ENCODE results near the gene SAGE1. TPM values are rescaled to one million over a fixed set of nuclear protein-coding genes. Genes with fewer than 3 reads are reported as not detected.

Gene SAGE1
- total and polyA plus RNA-seq, 2 donors = 0.09 TPM; not detected in 1

Other genes with a start within 250 kb of the SAGE1 start
- not detected for gene CT45A1, start 180.1 kb upstream of the SAGE1 start, total RNA-seq
- not detected for gene CT45A1, start 180.1 kb upstream of the SAGE1 start, polyA plus RNA-seq
- gene CT45A3, start 125.5 kb upstream of the SAGE1 start, total RNA-seq = not detected
- gene CT45A3, start 125.5 kb upstream of the SAGE1 start, polyA plus RNA-seq = 0.16 TPM
- gene CT45A5, start 108.2 kb upstream of the SAGE1 start, total RNA-seq = not detected
- 0.71 TPM for gene CT45A5, start 108.2 kb upstream of the SAGE1 start, polyA plus RNA-seq
- not detected for gene CT45A6, start 90.9 kb upstream of the SAGE1 start, total RNA-seq
- not detected for gene CT45A6, start 90.9 kb upstream of the SAGE1 start, polyA plus RNA-seq
- not detected for gene CT45A2, start 73.7 kb upstream of the SAGE1 start, total RNA-seq
- gene CT45A2, start 73.7 kb upstream of the SAGE1 start, polyA plus RNA-seq = not detected
- gene CT45A7, start 56.4 kb upstream of the SAGE1 start, total RNA-seq = not detected
- not detected for gene CT45A7, start 56.4 kb upstream of the SAGE1 start, polyA plus RNA-seq
- gene CT45A8, start 39.2 kb upstream of the SAGE1 start, total RNA-seq = not detected
- not detected for gene CT45A8, start 39.2 kb upstream of the SAGE1 start, polyA plus RNA-seq
- not detected for gene CT45A9, start 21.9 kb upstream of the SAGE1 start, total RNA-seq
- gene CT45A9, start 21.9 kb upstream of the SAGE1 start, polyA plus RNA-seq = not detected
- not detected for gene CT45A10, start 272 bp upstream of the SAGE1 start, total RNA-seq
- gene CT45A10, start 272 bp upstream of the SAGE1 start, polyA plus RNA-seq = not detected
- 8.7 TPM for gene MMGT1, start 80.3 kb downstream of the SAGE1 start, total RNA-seq
- 8.1 TPM for gene MMGT1, start 80.3 kb downstream of the SAGE1 start, polyA plus RNA-seq
- 7.7 TPM for gene SLC9A6, start 91.7 kb downstream of the SAGE1 start, total RNA-seq
- gene SLC9A6, start 91.7 kb downstream of the SAGE1 start, polyA plus RNA-seq = 12.6 TPM

Data from thymus (tissue), 2 donors.